ENCODE data around the gene CNTNAP2. TPM values are rescaled to one million over a fixed set of nuclear protein-coding genes. Genes with fewer than 3 reads are reported as not detected.

The CNTNAP2 gene
- total and polyA plus RNA-seq, 2 donors (not counting 1 experiment from before 2014, with no cell fraction given), result not detected

DNA sequence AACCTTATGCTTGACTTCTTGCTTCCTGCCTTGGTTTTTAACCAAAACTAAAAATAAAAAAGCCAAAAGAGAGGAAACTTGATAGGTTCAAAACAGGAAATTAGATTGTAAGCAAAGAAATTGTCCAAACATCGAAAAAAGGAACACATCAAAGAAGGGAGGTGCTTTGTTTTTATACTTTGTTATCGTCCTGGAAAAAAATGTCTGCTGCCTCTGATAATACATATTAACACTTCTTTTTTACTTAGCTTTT is 2187.4 kb downstream of the CNTNAP2 start:
- Histone ChIP-seq H3K27ac (ENCODE audit: insufficient read depth, low read length) (no peak overlapping the region), H2AFZ (ENCODE audit: low read length) (no peak overlapping the region), H3K27me3 (ENCODE audit: control insufficient read depth, insufficient read depth, low read length) (no peaks in the 10 kb centered on the region), H3K79me2 (ENCODE audit: control insufficient read depth, insufficient read depth, low read length) (no peaks in the 10 kb centered on the region), H3K36me3 (ENCODE audit: control insufficient read depth, insufficient read depth, low read length) (no peaks in the 10 kb centered on the region), H3K4me3 (replicated peaks in 1 of 4; ENCODE audit: control extremely low read depth in 1 of 4, insufficient read depth in 1 of 4, low read depth in 3 of 4, low read length in 4 of 4) (no peak overlapping the region), H3K9me3 (ENCODE audit: control insufficient read depth, insufficient read depth, low read depth, low read length) (no peaks in the 10 kb centered on the region), H3K4me1 (ENCODE audit: control insufficient read depth, extremely low read depth, insufficient read depth, low read length) (no peaks in the 10 kb centered on the region), H4K20me1 (ENCODE audit: control insufficient read depth, extremely low read depth, insufficient read depth, low read length) (no peaks in the 10 kb centered on the region), H3K4me2 (ENCODE audit: extremely low read depth, insufficient read depth, low read length) (no peak overlapping the region), H3K9ac (ENCODE audit: insufficient read depth, low read length) (no peak overlapping the region)
- no peak for TF ChIP-seq EZH2 (IDR thresholded peaks at IDR 0.05; ENCODE audit: low read length, missing control alignments)
- TF ChIP-seq, protein P1, sequence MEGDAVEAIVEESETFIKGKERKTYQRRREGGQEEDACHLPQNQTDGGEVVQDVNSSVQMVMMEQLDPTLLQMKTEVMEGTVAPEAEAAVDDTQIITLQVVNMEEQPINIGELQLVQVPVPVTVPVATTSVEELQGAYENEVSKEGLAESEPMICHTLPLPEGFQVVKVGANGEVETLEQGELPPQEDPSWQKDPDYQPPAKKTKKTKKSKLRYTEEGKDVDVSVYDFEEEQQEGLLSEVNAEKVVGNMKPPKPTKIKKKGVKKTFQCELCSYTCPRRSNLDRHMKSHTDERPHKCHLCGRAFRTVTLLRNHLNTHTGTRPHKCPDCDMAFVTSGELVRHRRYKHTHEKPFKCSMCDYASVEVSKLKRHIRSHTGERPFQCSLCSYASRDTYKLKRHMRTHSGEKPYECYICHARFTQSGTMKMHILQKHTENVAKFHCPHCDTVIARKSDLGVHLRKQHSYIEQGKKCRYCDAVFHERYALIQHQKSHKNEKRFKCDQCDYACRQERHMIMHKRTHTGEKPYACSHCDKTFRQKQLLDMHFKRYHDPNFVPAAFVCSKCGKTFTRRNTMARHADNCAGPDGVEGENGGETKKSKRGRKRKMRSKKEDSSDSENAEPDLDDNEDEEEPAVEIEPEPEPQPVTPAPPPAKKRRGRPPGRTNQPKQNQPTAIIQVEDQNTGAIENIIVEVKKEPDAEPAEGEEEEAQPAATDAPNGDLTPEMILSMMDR (conservative IDR thresholded peaks at IDR 0.05 in 1 of 2, IDR thresholded peaks at IDR 0.05 in 1 of 2; ENCODE audit: low read depth in 1 of 2, low read length in 2 of 2), result no peak
- DNase-seq (ENCODE audit: low read depth in 2 of 2), result no peak

DNA sequence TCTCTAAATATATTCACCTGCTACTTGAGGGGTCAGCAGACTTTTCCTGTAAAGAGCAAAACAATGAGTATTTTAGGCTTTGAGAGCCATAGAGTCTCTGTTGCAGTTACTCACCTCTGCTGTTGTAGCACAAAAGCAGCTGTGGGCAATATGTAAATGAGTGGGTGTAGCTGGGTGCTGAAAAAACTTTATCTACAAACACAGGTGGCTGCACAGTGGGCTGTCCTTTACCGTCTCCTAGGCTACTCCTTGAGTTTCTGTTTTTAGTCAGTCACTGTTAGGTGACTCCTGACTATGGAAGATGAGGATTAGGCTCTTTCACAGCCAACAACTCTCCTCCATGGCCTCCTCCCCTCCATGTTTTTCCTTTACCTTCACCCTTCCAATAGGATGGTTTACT is 2187.9 kb downstream of the CNTNAP2 start:
- no peaks in the 10 kb centered on the region for H3K36me3 ChIP-seq (ENCODE audit: control insufficient read depth, insufficient read depth, low read length)
- DNase-seq (ENCODE audit: low read depth in 2 of 2), result no peak
- H4K20me1 ChIP-seq (ENCODE audit: control insufficient read depth, extremely low read depth, insufficient read depth, low read length), result no peaks in the 10 kb centered on the region
- no peak for TF ChIP-seq EZH2 (IDR thresholded peaks at IDR 0.05; ENCODE audit: low read length, missing control alignments)
- TF ChIP-seq, protein P1 (conservative IDR thresholded peaks at IDR 0.05 in 1 of 2, IDR thresholded peaks at IDR 0.05 in 1 of 2; ENCODE audit: low read depth in 1 of 2, low read length in 2 of 2), result no peak
- H3K27ac ChIP-seq (ENCODE audit: insufficient read depth, low read length), result no peak overlapping the region
- no peaks in the 10 kb centered on the region for H3K27me3 ChIP-seq (ENCODE audit: control insufficient read depth, insufficient read depth, low read length)
- H2AFZ ChIP-seq (ENCODE audit: low read length), result no peak overlapping the region
- no peaks in the 10 kb centered on the region for H3K79me2 ChIP-seq (ENCODE audit: control insufficient read depth, insufficient read depth, low read length)
- no peak overlapping the region for H3K9ac ChIP-seq (ENCODE audit: insufficient read depth, low read length)
- no peaks in the 10 kb centered on the region for H3K4me1 ChIP-seq (ENCODE audit: control insufficient read depth, extremely low read depth, insufficient read depth, low read length)
- no peak overlapping the region for H3K4me3 ChIP-seq (replicated peaks in 1 of 4; ENCODE audit: control extremely low read depth in 1 of 4, insufficient read depth in 1 of 4, low read depth in 3 of 4, low read length in 4 of 4)
- H3K4me2 ChIP-seq (ENCODE audit: extremely low read depth, insufficient read depth, low read length), result no peak overlapping the region
- H3K9me3 ChIP-seq (ENCODE audit: control insufficient read depth, insufficient read depth, low read depth, low read length), result no peaks in the 10 kb centered on the region

DNA sequence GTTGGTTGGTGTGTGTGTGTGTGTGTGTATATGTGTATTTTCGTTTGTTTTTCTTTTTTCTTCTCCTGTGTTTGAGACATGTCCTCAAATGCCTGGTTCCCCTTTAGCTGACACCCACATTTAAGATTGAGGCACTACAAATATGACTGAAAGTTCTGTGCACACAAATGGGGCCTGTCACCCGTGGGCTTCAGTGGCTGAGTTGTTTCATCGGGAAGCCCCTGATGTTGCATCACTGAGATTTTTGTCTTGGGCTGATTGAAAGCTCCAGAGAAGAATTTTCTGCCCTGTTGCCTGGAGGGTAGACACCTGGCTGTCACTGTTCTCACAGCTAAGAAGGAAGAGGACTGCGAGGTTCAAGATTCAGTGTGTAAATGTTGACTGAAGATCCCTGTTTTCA is 2190.2 kb downstream of the CNTNAP2 start:
- no peaks in the 10 kb centered on the region for H3K9me3 ChIP-seq (ENCODE audit: control insufficient read depth, insufficient read depth, low read depth, low read length)
- DNase-seq (ENCODE audit: low read depth in 2 of 2), result no peak
- TF ChIP-seq EZH2 (IDR thresholded peaks at IDR 0.05; ENCODE audit: low read length, missing control alignments), result no peak
- H3K4me2 ChIP-seq (ENCODE audit: extremely low read depth, insufficient read depth, low read length), result no peak overlapping the region
- H3K4me3 ChIP-seq (replicated peaks in 1 of 4; ENCODE audit: control extremely low read depth in 1 of 4, insufficient read depth in 1 of 4, low read depth in 3 of 4, low read length in 4 of 4), result no peak overlapping the region
- no peak overlapping the region for H2AFZ ChIP-seq (ENCODE audit: low read length)
- H3K79me2 ChIP-seq (ENCODE audit: control insufficient read depth, insufficient read depth, low read length), result no peaks in the 10 kb centered on the region
- H3K27ac ChIP-seq (ENCODE audit: insufficient read depth, low read length), result no peak overlapping the region
- no peaks in the 10 kb centered on the region for H4K20me1 ChIP-seq (ENCODE audit: control insufficient read depth, extremely low read depth, insufficient read depth, low read length)
- H3K4me1 ChIP-seq (ENCODE audit: control insufficient read depth, extremely low read depth, insufficient read depth, low read length), result no peaks in the 10 kb centered on the region
- no peak overlapping the region for H3K9ac ChIP-seq (ENCODE audit: insufficient read depth, low read length)
- H3K36me3 ChIP-seq (ENCODE audit: control insufficient read depth, insufficient read depth, low read length), result no peaks in the 10 kb centered on the region
- H3K27me3 ChIP-seq (ENCODE audit: control insufficient read depth, insufficient read depth, low read length), result no peaks in the 10 kb centered on the region

Measured in fibroblast of lung (primary cell).